MM.1S (cell line): Measurements from ENCODE around the gene TIGAR.

Source experiments
- DNase-seq: peaks from one replicate; pipeline ENCODE4 v3.0.0-alpha.2; 2015
- H2AFZ ChIP-seq: fragments of 300-600 bp; sonication (generic); 2 replicates; pipeline ENCODE4 v1.6.0; 2016; ENCODE audit warnings: antibody characterized with exemption, low read length
- H3F3A ChIP-seq: fragments of 300-600 bp; sonication (generic); 2 replicates; pipeline ENCODE4 v1.6.1; 2016; ENCODE audit warnings: mild to moderate bottlenecking, antibody characterized with exemption, low read length, moderate library complexity, mixed read lengths; ENCODE audit not compliant: insufficient read depth
- H3K27ac ChIP-seq: fragments of 300-600 bp; sonication (generic); 2 replicates; pipeline ENCODE4 v1.5.1; 2016; ENCODE audit warnings: mild to moderate bottlenecking, low read length
- H3K27me3 ChIP-seq: fragments of 300-600 bp; sonication (generic); replicated peaks from 2 replicates; pipeline ENCODE4 v1.6.0; 2016; ENCODE audit warnings: low read length; ENCODE audit not compliant: insufficient read depth
- H3K36me3 ChIP-seq: fragments of 300-600 bp; sonication (generic); replicated peaks from 2 replicates; pipeline ENCODE4 v1.6.1; 2016; ENCODE audit warnings: mild to moderate bottlenecking, low read length, mixed read lengths; ENCODE audit not compliant: insufficient read depth
- H3K4me1 ChIP-seq: fragments of 300-600 bp; sonication (generic); 2 replicates; pipeline ENCODE4 v1.6.1; 2016; ENCODE audit warnings: low read length, mixed read lengths
- H3K4me2 ChIP-seq: fragments of 300-600 bp; sonication (generic); 2 replicates; pipeline ENCODE4 v1.6.0; 2016; ENCODE audit warnings: low read depth, low read length
- H3K4me3 ChIP-seq: fragments of 300-600 bp; sonication (generic); 2 replicates; pipeline ENCODE4 v1.5.1; 2016; ENCODE audit warnings: low read length, mixed read lengths
- H3K79me2 ChIP-seq: fragments of 300-600 bp; sonication (generic); 2 replicates; pipeline ENCODE4 v1.6.1; 2016; ENCODE audit warnings: mixed run types, low read length, mixed read lengths
- H3K9ac ChIP-seq: fragments of 300-600 bp; sonication (generic); 2 replicates; pipeline ENCODE4 v1.6.1; 2016; ENCODE audit warnings: low read length, mixed read lengths
- H3K9me2 ChIP-seq: fragments of 300-600 bp; sonication (generic); replicated peaks from 2 replicates; pipeline ENCODE4 v1.6.1; 2016; ENCODE audit warnings: mild to moderate bottlenecking, low read length, mixed read lengths; ENCODE audit not compliant: insufficient read depth
- H3K9me3 ChIP-seq: fragments of 300-600 bp; sonication (generic); replicated peaks from 2 replicates; pipeline ENCODE4 v1.6.1; 2016; ENCODE audit warnings: mild to moderate bottlenecking, low read length, mixed read lengths; ENCODE audit not compliant: insufficient read depth
- H4K20me1 ChIP-seq: fragments of 300-600 bp; sonication (generic); 2 replicates; pipeline ENCODE4 v1.6.1; 2016; ENCODE audit warnings: mild to moderate bottlenecking, low read length, moderate library complexity, mixed read lengths; ENCODE audit not compliant: insufficient read depth
- EZH2 ChIP-seq: fragments of 300-600 bp; sonication (generic); optimal IDR thresholded peaks from 2 replicates; pipeline ENCODE3; 2017; ENCODE audit warnings: low read depth, mild to moderate bottlenecking, antibody characterized with exemption, low read length, mixed read lengths
- EZH2phosphoT487 ChIP-seq: fragments of 300-600 bp; sonication (generic); IDR thresholded peaks from 2 replicates; pipeline ENCODE4 v1.6.1; 2018; ENCODE audit warnings: antibody characterized with exemption, low read length
- TF ChIP-seq, protein P1 (sequence below): fragments of 300-600 bp; sonication (generic); IDR thresholded peaks from 2 replicates; pipeline ENCODE4 v1.5.1; 2016; ENCODE audit warnings: antibody characterized with exemption, low read length, mixed read lengths

The TIGAR gene

DNA sequence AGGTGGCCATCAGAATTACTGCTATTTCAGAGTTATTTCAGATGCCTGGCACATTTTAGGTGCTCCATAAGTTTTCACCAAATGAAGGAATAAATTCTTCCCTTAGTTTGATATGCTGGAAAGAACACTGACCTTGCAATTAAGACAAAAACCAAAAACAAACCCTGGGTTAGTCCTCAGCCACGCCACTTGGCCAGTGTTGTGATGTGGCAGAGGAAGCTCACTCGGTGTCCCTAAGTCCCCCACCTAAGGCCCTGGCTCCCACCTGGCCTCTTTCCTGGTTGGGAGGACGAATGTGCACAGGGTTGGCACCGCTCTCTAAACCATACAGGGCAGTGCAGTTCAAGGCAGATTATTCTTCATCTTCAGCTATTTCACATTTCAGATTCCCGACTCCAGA lies 72.2 kb downstream of the TIGAR start:
- no peak for DNase-seq
- H3K4me2 ChIP-seq: no peak overlapping the region
- H3K36me3 ChIP-seq: no peaks in the 10 kb centered on the region
- no peak overlapping the region for H3K4me3 ChIP-seq
- no peaks in the 10 kb centered on the region for H3K9me3 ChIP-seq
- no peaks in the 10 kb centered on the region for H3K27me3 ChIP-seq
- H3K4me1 ChIP-seq: no peaks in the 10 kb centered on the region
- no peaks in the 10 kb centered on the region for H3F3A ChIP-seq
- H2AFZ ChIP-seq: no peak overlapping the region
- TF ChIP-seq, protein P1, sequence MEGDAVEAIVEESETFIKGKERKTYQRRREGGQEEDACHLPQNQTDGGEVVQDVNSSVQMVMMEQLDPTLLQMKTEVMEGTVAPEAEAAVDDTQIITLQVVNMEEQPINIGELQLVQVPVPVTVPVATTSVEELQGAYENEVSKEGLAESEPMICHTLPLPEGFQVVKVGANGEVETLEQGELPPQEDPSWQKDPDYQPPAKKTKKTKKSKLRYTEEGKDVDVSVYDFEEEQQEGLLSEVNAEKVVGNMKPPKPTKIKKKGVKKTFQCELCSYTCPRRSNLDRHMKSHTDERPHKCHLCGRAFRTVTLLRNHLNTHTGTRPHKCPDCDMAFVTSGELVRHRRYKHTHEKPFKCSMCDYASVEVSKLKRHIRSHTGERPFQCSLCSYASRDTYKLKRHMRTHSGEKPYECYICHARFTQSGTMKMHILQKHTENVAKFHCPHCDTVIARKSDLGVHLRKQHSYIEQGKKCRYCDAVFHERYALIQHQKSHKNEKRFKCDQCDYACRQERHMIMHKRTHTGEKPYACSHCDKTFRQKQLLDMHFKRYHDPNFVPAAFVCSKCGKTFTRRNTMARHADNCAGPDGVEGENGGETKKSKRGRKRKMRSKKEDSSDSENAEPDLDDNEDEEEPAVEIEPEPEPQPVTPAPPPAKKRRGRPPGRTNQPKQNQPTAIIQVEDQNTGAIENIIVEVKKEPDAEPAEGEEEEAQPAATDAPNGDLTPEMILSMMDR: no peak
- TF ChIP-seq EZH2phosphoT487: no peak
- no peak for TF ChIP-seq EZH2
- H3K27ac ChIP-seq: no peak overlapping the region
- H4K20me1 ChIP-seq: no peaks in the 10 kb centered on the region
- no peaks in the 10 kb centered on the region for H3K79me2 ChIP-seq
- no peaks in the 10 kb centered on the region for H3K9me2 ChIP-seq
- H3K9ac ChIP-seq: no peak overlapping the region

DNA sequence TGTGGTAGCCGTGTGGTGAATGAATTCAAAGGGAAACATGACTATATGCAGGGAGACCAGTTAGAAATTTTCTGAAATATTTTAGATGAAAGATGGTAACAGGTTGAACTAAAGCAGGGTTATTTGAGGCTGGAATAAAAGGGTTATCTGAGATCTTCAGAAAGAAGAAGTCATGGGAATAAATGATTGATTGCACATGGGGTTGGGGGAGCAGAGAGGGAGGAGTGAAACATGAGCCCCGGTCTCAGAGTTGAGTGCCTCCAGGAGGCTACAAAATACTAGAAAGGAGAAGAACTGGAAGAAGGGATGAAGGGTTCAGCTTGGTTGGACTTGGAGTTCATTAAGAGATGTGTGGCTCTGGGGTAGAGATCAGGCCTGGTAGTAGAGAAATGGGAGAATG lies 74.8 kb downstream of the TIGAR start:
- Histone ChIP-seq H3K36me3 (no peaks in the 10 kb centered on the region), H3F3A (no peaks in the 10 kb centered on the region)

DNA sequence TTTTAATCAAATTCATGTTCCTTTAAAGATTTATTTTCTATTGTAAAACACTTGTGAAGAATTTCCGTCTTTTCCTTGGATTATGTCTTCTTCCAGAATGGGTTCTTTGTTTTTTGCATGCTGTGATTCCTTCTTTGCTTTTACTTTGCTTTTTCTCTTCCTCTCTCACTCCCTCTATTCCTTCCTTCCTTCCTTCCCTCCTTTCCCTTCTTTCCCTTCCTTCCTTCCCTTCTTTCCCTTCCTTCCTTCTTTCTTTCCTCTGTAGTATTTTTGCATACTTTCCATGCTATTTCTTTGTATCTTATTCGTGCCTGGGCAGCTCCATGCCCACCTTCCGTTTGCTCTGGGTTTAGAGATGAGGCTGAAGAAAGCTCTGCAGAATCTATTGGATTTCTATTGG lies 80.1 kb downstream of the TIGAR start:
- Histone ChIP-seq H3K9ac (no peak overlapping the region), H3K27ac (no peak overlapping the region), H3K4me2 (no peak overlapping the region), H3F3A (no peaks in the 10 kb centered on the region), H3K36me3 (no peaks in the 10 kb centered on the region), H3K79me2 (no peaks in the 10 kb centered on the region), H3K9me3 (no peaks in the 10 kb centered on the region), H3K27me3 (no peaks in the 10 kb centered on the region), H3K9me2 (no peaks in the 10 kb centered on the region), H3K4me3 (no peak overlapping the region), H3K4me1 (no peaks in the 10 kb centered on the region), H2AFZ (no peak overlapping the region), H4K20me1 (no peaks in the 10 kb centered on the region)
- no peak for DNase-seq
- TF ChIP-seq, protein P1: no peak
- no peak for TF ChIP-seq EZH2
- no peak for TF ChIP-seq EZH2phosphoT487

More for the DNA sequence above, 74.8 kb downstream of the TIGAR start:
- H3K4me2 ChIP-seq: no peak overlapping the region
- H2AFZ ChIP-seq: no peak overlapping the region
- H3K9me2 ChIP-seq: no peaks in the 10 kb centered on the region
- no peak overlapping the region for H3K27ac ChIP-seq
- H3K79me2 ChIP-seq: no peaks in the 10 kb centered on the region
- H4K20me1 ChIP-seq: no peaks in the 10 kb centered on the region
- TF ChIP-seq EZH2phosphoT487: no peak
- TF ChIP-seq, protein P1: no peak
- TF ChIP-seq EZH2: no peak
- H3K27me3 ChIP-seq: no peaks in the 10 kb centered on the region
- H3K4me3 ChIP-seq: no peak overlapping the region
- H3K9me3 ChIP-seq: no peaks in the 10 kb centered on the region
- no peak for DNase-seq
- no peaks in the 10 kb centered on the region for H3K4me1 ChIP-seq
- no peak overlapping the region for H3K9ac ChIP-seq
